SK-N-MC (cell line): ENCODE data around the gene EIF2D.

Source experiments
- EZH2 ChIP-seq: fragments of 200-600 bp; sonication (generic); IDR thresholded peaks from one replicate; pipeline ENCODE4 v1.6.1; 2017; ENCODE audit warnings: antibody characterized with exemption
- POLR2AphosphoS5 ChIP-seq: IDR thresholded peaks from 2 replicates; pipeline ENCODE4 v1.6.1; 2012; ENCODE audit warnings: mild to moderate bottlenecking, low read depth, low read length, borderline replicate concordance

DNA sequence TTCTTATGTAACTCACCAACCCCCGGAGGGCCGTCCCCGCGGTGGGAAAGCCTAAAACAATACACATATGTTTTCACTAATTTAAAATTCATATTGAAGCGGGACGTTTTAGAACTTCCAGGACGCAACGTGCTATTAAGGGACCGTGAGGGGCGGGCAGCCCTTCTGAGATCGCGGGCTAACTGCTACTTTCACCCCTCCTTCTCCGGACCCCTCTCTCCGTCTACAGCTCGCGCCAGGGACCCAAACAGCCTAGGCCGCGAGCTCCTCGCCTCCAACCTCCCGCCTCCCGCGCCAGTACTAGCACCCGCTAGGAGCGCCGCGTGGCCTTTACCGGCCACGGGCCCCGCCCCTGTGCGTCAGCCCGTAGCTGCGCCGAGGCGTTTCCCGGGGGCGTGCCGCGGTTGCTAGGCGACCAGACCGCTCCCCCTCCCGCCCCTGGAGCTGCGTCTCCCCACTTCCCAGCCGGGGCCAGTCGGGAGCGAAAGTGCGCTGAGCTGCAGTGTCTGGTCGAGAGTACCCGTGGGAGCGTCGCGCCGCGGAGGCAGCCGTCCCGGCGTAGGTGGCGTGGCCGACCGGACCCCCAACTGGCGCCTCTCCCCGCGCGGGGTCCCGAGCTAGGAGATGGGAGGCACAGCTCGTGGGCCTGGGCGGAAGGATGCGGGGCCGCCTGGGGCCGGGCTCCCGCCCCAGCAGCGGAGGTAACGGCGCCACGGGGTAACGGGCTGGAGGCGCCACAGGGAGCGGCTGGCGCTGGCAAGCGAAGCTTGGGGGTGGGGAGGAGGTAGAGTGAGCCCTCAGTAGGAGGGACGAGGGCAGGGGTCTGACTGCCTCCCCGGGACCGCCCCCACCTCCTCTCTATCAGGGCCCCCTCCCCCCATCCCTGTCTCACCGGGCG is 23.1 kb upstream of the EIF2D start, which contains the start of gene DYRK3:
- TF ChIP-seq POLR2AphosphoS5, result peak; percentile 96
- TF ChIP-seq EZH2, result no peak
